HG03558 (cell line): ENCODE results near the gene TM2D1.
"Not testable (repeated sequence)": the region's sequence is repeated elsewhere in the genome, so short reads cannot be mapped to it uniquely, and the experiment has no call there.

ENCODE experiments used
- ATAC-seq: cut with Tn5 transposase; IDR thresholded peaks from one replicate; pipeline ENCODE4 v1.9.1; 2021; ENCODE audit warnings: moderate number of reproducible peaks; ENCODE audit not compliant: unreplicated experiment; ENCODE audit errors: extremely low read depth

The TM2D1 gene

GRCh38 chr1:61724813-61725694 lies at the start of gene TM2D1:
Gene TM2D1, minus strand, starts transcription at chr1:61725141. Its CDS starts 21 bp downstream, at chr1:61725120.
- peak; percentile 97 for ATAC-seq

GRCh38 chr1:61770131-61770530 lies 45.2 kb upstream of the TM2D1 start:
- no peak for ATAC-seq

GRCh38 chr1:61757950-61758349 lies 33.0 kb upstream of the TM2D1 start:
- no peak for ATAC-seq

- no peak for ATAC-seq
Measured at GRCh38 chr1:61756773-61757172, 31.8 kb upstream of the TM2D1 start.

- no peak for ATAC-seq
Measured at GRCh38 chr1:61754545-61754944, 29.6 kb upstream of the TM2D1 start.

GRCh38 chr1:61753998-61754508 lies 29.1 kb upstream of the TM2D1 start:
- ATAC-seq, result no peak

- no peak for ATAC-seq
Measured at GRCh38 chr1:61752921-61753389, 28.0 kb upstream of the TM2D1 start.

- ATAC-seq, result no peak
Measured at GRCh38 chr1:61749574-61749973, 24.6 kb upstream of the TM2D1 start.

- no peak for ATAC-seq
Measured at GRCh38 chr1:61748566-61748965, 23.6 kb upstream of the TM2D1 start.

- no peak for ATAC-seq
Measured at GRCh38 chr1:61746813-61747212, 21.9 kb upstream of the TM2D1 start.

GRCh38 chr1:61743716-61744580 lies 19.0 kb upstream of the TM2D1 start:
- no peak for ATAC-seq

- ATAC-seq, result no peak
Measured at GRCh38 chr1:61743431-61743705, 18.4 kb upstream of the TM2D1 start.

- ATAC-seq, result peak; percentile 27
Measured at GRCh38 chr1:61742620-61743430, 17.9 kb upstream of the TM2D1 start.

- ATAC-seq, result peak; percentile 53
Measured at GRCh38 chr1:61741711-61742619, 17.0 kb upstream of the TM2D1 start, which contains the start of gene PATJ. Gene PATJ, plus strand, starts transcription at chr1:61742480. Its CDS starts 20,413 bp downstream, at chr1:61762893.

GRCh38 chr1:61740751-61741700 lies 16.1 kb upstream of the TM2D1 start:
- no peak for ATAC-seq

- no peak for ATAC-seq
Measured at GRCh38 chr1:61732726-61733125, 7.8 kb upstream of the TM2D1 start.

- ATAC-seq, result not testable (repeated sequence)
Measured at GRCh38 chr1:61730679-61731078, 5.7 kb upstream of the TM2D1 start.

- no peak for ATAC-seq
Measured at GRCh38 chr1:61727544-61727943, 2.6 kb upstream of the TM2D1 start.
